ENCODE measurements around the gene HYAL1.

HYAL1 gene

GRCh38 chr3:50327129-50327528, 23.8 kb upstream of the HYAL1 start:
- TF ChIP-seq POLR2A (IDR thresholded peaks at IDR 0.05; ENCODE audit: low read length) = no peak
- DNase-seq = no peak

DNA sequence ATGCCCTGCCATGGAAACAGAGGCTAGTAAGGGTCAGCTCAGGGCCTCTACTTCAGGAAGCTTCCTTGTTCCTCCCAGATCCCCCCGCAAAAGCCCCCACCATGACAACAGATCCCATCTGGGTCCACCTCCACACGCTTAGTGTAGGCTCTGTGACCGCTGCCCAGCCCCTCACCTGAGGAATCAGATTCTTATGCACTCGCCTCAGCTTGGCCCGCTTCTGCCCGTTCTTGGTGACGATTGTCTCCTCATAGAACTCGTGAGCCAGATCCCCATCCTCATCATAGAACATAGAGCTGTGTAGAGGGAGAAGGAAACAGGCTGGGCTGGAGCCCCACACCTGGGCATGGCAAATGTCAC, 22.8 kb upstream of the HYAL1 start:
- TF ChIP-seq GATA1 (IDR thresholded peaks at IDR 0.05; ENCODE audit: low read depth, low read length) (no peak), POLR2A (IDR thresholded peaks at IDR 0.05; ENCODE audit: low read length) (no peak)
- DNase-seq = no peak

DNA sequence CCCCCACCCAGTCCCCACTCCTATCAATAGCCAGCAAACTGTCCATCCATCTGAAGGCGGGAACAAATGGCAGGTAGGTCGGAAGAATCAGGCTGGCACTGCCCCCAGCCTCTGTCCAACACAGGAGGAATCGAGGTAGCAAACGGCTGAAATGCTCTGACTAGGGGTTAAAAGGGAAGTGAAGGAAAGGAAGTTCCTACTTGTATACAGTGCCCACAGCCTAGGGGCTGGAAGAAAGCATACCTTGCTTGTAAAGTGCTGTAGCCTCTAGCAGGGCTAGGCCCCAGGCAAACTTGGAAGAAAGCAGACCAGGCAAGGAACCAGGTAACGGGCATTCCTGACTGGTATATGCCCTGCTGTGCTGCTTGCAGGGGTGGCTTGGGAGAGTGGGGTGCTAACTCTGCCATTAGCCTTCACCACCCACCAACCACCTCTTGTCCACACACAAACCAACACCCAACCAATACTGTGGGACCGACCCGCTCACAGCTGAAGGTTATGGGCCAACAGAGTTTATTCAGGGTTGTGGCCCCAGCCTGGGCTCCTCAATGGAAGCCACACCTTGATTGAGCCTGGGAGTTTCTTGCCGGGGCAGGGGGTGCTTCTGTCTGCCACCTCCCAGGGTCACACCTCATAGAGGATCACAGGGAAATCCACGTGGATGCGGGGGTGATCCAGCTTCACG, 22.3 kb upstream of the HYAL1 start:
- TF ChIP-seq GATA1 (IDR thresholded peaks at IDR 0.05; ENCODE audit: low read depth, low read length) (no peak), POLR2A (IDR thresholded peaks at IDR 0.05; ENCODE audit: low read length) (no peak)
- no peak for DNase-seq

GRCh38 chr3:50325113-50325480, 21.7 kb upstream of the HYAL1 start:
- DNase-seq = peak in 1 of 2 experiments; percentile 37
- no peak for TF ChIP-seq POLR2A (IDR thresholded peaks at IDR 0.05; ENCODE audit: low read length)
- no peak for TF ChIP-seq GATA1 (IDR thresholded peaks at IDR 0.05; ENCODE audit: low read depth, low read length)

DNA sequence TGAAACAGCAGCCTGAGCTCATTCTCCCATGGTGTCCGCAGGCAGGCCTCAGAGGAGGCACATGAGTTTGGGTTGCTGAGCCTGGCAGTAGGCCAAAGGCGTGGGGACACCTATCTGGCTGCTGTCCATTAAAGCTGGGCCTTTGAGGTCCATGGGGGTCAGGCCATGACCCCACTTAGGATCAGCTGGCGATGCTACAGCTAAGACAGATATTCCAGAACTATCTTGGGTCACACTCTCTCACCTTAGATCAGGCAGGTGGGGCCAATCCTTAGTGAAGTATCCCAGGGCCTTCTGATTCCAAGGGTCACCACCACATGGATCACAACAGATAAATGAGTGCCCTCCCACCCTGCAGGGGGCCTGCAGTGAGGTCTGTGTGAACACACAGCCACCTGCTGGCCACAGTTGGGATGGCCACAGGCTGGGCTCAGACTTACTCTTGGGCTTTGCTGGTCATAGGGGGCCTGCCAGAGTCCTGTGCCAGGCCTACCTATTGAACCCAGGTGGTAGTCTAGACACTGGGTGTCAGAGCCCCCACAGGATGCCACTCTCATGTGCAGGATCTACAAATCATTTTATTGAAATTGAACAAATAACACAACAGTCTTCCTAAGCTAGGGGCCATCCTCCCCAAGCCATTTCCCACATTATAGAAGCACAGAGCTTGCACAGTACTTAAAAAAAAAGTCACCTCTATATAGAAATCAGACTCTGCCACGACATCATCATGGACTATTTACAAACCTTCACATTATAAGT, 21.2 kb upstream of the HYAL1 start:
- peak; percentile 78 to 82 for DNase-seq
- TF ChIP-seq POLR2A (IDR thresholded peaks at IDR 0.05; ENCODE audit: low read length) (no peak), GATA1 (IDR thresholded peaks at IDR 0.05; ENCODE audit: low read depth, low read length) (no peak)

- DNase-seq = no peak
- TF ChIP-seq GATA1 (IDR thresholded peaks at IDR 0.05; ENCODE audit: low read depth, low read length) (no peak), POLR2A (IDR thresholded peaks at IDR 0.05; ENCODE audit: low read length) (no peak)
Measured at GRCh38 chr3:50323614-50324199, 20.3 kb upstream of the HYAL1 start.

DNA sequence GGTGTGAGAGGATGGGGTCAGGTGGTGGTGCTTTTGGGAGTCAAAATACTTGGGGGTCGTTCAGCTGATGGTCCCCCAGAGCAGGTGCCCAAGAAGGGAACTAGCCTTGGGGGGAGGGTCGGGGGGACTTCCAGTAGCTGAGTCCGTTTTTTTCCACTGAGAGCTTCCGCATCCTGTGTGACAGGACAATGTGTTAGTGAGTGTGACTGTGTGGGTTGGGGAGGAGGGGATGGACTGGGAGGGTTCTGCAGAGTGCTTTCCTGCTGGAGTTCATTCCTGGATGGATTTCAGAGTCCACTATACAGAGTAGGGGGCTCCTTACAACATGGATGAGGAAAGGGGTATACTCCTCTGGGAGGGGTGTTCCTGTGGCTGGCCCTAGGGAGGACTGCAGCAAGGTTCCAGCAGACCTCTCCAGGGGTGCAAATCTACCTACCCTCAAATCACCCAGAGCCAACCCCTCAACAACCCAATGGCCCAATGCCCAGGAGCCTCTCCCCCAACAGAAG, 19.8 kb upstream of the HYAL1 start:
- DNase-seq = no peak
- TF ChIP-seq GATA1 (IDR thresholded peaks at IDR 0.05; ENCODE audit: low read depth, low read length) (no peak), POLR2A (IDR thresholded peaks at IDR 0.05; ENCODE audit: low read length) (no peak)

DNA sequence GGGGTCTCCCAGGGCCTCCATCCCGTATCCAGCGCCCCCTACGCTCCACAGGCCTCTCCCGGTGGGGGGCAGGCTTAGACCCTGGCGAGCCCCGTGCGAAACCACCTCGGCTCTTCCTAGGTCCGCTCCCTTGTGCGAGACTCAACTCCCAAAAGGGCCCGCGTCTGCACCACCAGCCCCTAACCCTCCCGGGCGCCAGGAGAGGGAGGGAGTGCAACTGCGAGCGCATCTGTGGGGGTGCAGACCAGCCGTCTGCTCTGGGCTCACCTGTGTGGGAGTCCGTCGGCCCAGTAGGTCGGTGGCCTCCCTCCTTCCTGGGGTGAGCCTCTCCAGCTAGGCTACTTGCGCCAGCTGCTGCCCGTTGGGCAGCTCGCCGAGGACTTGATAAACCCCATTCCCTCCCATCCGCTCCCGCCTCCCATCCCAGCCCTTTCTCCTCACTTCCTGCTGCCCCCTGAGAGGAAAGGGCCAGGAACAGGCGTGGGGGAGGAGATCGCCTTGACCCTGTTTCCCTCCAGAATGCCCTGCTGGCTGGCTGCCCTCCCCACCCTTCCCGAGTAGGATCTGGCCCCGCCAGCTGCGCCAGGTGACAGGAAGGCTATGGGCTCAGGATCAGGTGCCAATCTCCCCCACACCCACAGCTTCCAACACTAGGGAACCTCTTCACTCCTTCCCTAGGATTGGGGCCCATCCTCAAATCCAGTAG, 19.2 kb upstream of the HYAL1 start, which contains the start of gene HYAL2:
Gene HYAL2 (minus strand): TSS at position 360 of the 706 bp plus-strand sequence. CDS start 2,256 bp downstream, outside the sequence.
- TF ChIP-seq GATA1 (IDR thresholded peaks at IDR 0.05; ENCODE audit: low read depth, low read length) = no peak
- no peak for TF ChIP-seq POLR2A (IDR thresholded peaks at IDR 0.05; ENCODE audit: low read length)
- DNase-seq = no peak

DNA sequence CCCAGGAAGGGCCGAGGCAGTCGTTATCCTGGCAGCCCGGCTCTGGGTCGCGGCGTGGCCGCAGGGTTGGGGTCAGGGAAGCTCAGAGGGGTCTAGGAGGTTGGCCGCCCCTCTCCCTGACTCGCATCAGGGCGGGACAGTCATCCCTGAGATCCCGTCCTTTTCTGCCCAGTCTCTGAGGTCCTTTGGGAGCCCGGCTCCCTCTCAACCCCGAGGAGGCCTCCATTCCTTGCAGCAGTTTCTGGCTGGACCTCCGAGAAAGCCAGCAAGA, 18.7 kb upstream of the HYAL1 start:
- no peak for TF ChIP-seq POLR2A (IDR thresholded peaks at IDR 0.05; ENCODE audit: low read length)
- TF ChIP-seq GATA1 (IDR thresholded peaks at IDR 0.05; ENCODE audit: low read depth, low read length) = no peak

DNA sequence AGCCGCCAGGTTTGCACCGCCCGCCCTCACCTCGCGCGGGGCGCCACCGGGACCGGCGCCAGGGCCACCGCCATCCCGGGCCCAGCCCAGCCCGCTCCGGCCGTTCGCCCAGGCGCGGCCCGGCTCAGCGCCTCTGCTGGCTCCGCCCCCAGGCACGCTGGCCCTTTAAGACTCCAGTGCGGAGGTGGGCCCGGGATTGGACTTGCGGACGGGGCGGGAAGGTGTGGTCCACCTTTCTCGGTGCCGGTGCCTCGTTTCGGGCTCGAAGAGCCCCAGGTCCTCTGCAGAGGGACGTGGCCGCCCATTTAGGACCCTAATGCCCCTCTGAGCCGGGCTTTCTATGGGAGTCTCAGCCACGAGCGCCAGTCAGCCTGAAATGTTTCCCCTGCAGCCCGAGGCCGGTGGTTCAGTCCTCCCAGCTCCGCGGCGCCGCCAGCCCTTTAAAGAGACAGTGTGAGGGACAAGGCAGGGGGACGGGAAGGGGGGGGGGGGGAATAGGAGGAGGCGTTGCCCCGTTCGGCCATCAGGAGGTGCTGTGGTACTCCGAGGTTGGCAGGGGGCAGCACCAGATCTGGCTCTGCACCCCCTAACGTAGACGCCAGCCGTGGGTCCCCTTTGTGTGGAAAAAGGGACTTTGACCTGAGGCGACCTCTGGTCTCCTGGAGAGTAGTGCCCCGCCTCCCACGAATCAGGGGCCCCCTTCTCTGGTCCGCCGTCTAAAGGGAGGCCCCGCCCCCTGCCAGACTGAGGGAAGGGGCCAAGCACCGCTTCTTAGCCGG, 18.2 kb upstream of the HYAL1 start:
- peak; percentile 90 to 93 for DNase-seq
- TF ChIP-seq POLR2A (IDR thresholded peaks at IDR 0.05; ENCODE audit: low read length) = peak; percentile 54
- no peak for TF ChIP-seq GATA1 (IDR thresholded peaks at IDR 0.05; ENCODE audit: low read depth, low read length)

More for the DNA sequence above, 18.7 kb upstream of the HYAL1 start:
- no peak for DNase-seq

- peak; percentile 83 to 88 for DNase-seq
Measured at GRCh38 chr3:50320853-50321335, 17.5 kb upstream of the HYAL1 start.

GRCh38 chr3:50319894-50320625, 16.7 kb upstream of the HYAL1 start:
- TF ChIP-seq POLR2A (IDR thresholded peaks at IDR 0.05; ENCODE audit: low read length) (no peak), GATA1 (IDR thresholded peaks at IDR 0.05; ENCODE audit: low read depth, low read length) (no peak)

More at GRCh38 chr3:50320853-50321335, 17.5 kb upstream of the HYAL1 start:
- TF ChIP-seq POLR2A (IDR thresholded peaks at IDR 0.05; ENCODE audit: low read length) = no peak
- TF ChIP-seq GATA1 (IDR thresholded peaks at IDR 0.05; ENCODE audit: low read depth, low read length) = no peak

More at GRCh38 chr3:50319894-50320625, 16.7 kb upstream of the HYAL1 start:
- no peak for DNase-seq

Data from erythroblast (primary cell).